GM23248 (cell line): ENCODE data around the gene CAPN11. TPM values are rescaled to one million over a fixed set of nuclear protein-coding genes. Genes with fewer than 3 reads are reported as not detected.

Source experiments
- DNase-seq: peaks from one replicate; pipeline ENCODE4 v3.0.0-alpha.2; 2015
- H2AFZ ChIP-seq: fragments of 200-600 bp; sonication (generic); 2 replicates; pipeline ENCODE4 v1.6.1; 2016; ENCODE audit warnings: antibody characterized with exemption
- H3F3A ChIP-seq: fragments of 200-600 bp; sonication (generic); 2 replicates; pipeline ENCODE4 v1.6.1; 2016; ENCODE audit warnings: mild to moderate bottlenecking, antibody characterized with exemption, mixed run types; ENCODE audit not compliant: insufficient read depth
- H3K27ac ChIP-seq: fragments of 200-600 bp; sonication (generic); 2 replicates; pipeline ENCODE4 v1.5.1; 2016; ENCODE audit warnings: mild to moderate bottlenecking
- H3K27me3 ChIP-seq: fragments of 200-600 bp; sonication (generic); replicated peaks from 2 replicates; pipeline ENCODE4 v1.6.1; 2016; ENCODE audit warnings: mild to moderate bottlenecking; ENCODE audit not compliant: insufficient read depth
- H3K36me3 ChIP-seq: fragments of 200-600 bp; sonication (generic); 2 replicates; pipeline ENCODE4 v1.6.1; 2016; ENCODE audit warnings: low read depth, mild to moderate bottlenecking
- H3K4me1 ChIP-seq: fragments of 200-600 bp; sonication (generic); 2 replicates; pipeline ENCODE4 v1.6.1; 2016; ENCODE audit warnings: mild to moderate bottlenecking; ENCODE audit not compliant: insufficient read depth
- H3K4me2 ChIP-seq: fragments of 200-600 bp; sonication (generic); one replicate; pipeline ENCODE4 v1.6.1; 2016; ENCODE audit warnings: mild to moderate bottlenecking; ENCODE audit not compliant: unreplicated experiment
- H3K4me3 ChIP-seq: fragments of 200-600 bp; sonication (generic); 2 replicates; pipeline ENCODE4 v1.5.1; 2016; ENCODE audit warnings: mild to moderate bottlenecking
- H3K79me2 ChIP-seq: fragments of 200-600 bp; sonication (generic); 2 replicates; pipeline ENCODE4 v1.6.1; 2016; ENCODE audit warnings: mild to moderate bottlenecking; ENCODE audit not compliant: insufficient read depth
- H3K9ac ChIP-seq: fragments of 200-600 bp; sonication (generic); 2 replicates; pipeline ENCODE4 v1.6.1; 2016; ENCODE audit warnings: mild to moderate bottlenecking
- H3K9me2 ChIP-seq: fragments of 200-600 bp; sonication (generic); 2 replicates; pipeline ENCODE4 v1.6.1; 2016; ENCODE audit warnings: mixed run types, mild to moderate bottlenecking, moderate library complexity; ENCODE audit not compliant: insufficient read depth
- H3K9me3 ChIP-seq: fragments of 200-600 bp; sonication (generic); one replicate; pipeline ENCODE4 v1.6.1; 2017; ENCODE audit warnings: low read depth
- H4K20me1 ChIP-seq: fragments of 200-600 bp; sonication (generic); 2 replicates; pipeline ENCODE4 v1.6.0; 2016; ENCODE audit not compliant: insufficient read depth
- EZH2 ChIP-seq: fragments of 200-600 bp; sonication (generic); IDR thresholded peaks from 2 replicates; pipeline ENCODE4 v1.6.1; 2018; ENCODE audit warnings: antibody characterized with exemption, mild to moderate bottlenecking; ENCODE audit not compliant: insufficient read depth, poor library complexity, severe bottlenecking
- EZH2phosphoT487 ChIP-seq: fragments of 200-600 bp; sonication (generic); IDR thresholded peaks from 2 replicates; pipeline ENCODE4 v1.6.1; 2018; ENCODE audit warnings: antibody characterized with exemption, moderate library complexity, mild to moderate bottlenecking, low read depth; ENCODE audit not compliant: insufficient read depth
- WGBS, 2 experiments: methylation state at CpG; one replicate each; pipeline ENCODE4 v1.1.6; 2015 to 2017; ENCODE audit warnings: low lambda C conversion rate in 2 of 2, low coverage in 1 of 2; ENCODE audit errors: missing lambda C conversion rate in 2 of 2; 5-methylcytosine and 5-hydroxymethylcytosine counted together
- in situ Hi-C: fragments of 300-500 bp; cut with MboI; formaldehyde crosslinking; loops from 2 replicates; pipeline ENCODE4 v1.15.0; 2020
- polyA plus RNA-seq: library from polyadenylated mRNA; unstranded; fragments of >200 nt; fragmentation: Nextera tagmentation; extraction: Ambion mirVana; gene quantifications from 2 replicates; pipeline ENCODE4 v1.2.1, GENCODE V29; 2016
- total RNA-seq: library from RNA; depleted of rRNA; stranded (reverse); fragments of >200 nt; shearing (Covaris generic); gene quantifications from 2 replicates; pipeline ENCODE4 v1.2.3, GENCODE V29; 2014

CAPN11 gene
- total and polyA plus RNA-seq, 2 experiments from 2014 or later = not detected

DNA sequence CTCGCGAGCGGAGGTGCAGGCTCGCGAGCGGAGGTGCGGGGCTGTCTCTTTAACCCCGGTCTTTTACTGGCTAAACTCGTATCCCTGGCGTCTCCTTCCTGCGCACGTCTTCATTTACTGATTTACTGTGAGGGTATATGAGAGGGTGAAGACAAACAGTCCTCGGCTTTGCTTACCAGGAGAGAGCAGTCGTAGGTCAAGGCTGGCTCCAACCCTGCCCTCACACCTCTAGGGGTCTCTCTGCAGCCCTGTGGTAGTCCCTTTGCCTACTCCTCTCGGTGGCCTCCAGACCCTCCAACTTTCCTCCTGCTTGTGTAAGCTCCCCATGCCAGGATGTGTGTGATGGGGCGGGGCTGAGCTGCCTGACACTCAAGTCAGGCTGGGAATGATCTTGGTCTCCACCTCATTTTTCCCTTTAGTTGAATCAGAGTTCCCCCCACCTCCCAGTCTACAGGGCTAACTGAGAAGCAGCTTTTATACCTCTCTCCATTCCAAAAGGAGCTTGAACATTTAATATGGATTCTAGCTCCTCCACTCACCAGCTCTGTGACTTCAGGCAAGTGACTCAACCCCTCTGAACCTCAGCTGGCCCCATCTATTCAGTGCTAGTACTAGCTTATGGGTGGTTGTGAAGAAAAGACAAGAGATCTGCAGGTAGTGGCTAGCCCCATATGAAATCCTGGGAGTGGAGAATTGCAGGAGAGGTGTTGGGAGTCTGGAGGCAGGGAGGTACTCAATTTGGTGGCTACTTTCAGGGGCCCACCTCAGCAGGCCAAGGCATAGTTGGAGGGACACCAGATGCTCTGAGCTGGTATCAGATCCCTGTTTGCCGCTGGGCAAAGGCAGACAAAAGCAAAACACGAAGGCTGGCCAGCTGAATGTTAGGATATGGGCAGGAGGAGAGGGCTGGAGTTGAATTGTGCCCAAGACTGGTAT lies 65.7 kb downstream of the CAPN11 start:
- WGBS, 2 experiments = 18 to 23% methylated on average over 8 to 12 of the region's 18 CpGs
- no peaks in the 10 kb centered on the region for H3K27me3 ChIP-seq
- peak overlapping the region; percentile 67 for H3K4me3 ChIP-seq
- H3F3A ChIP-seq = 0 out of 2 replicates have a peak, but pooled peaks cover 13% of the 10 kb centered on the region
- H3K36me3 ChIP-seq = no peaks in the 10 kb centered on the region
- in situ Hi-C loops = no loop called here
- peaks cover 28% of the 10 kb centered on the region for H3K4me1 ChIP-seq
- H3K27ac ChIP-seq = no peak overlapping the region
- peak overlapping the region; percentile 71 for H2AFZ ChIP-seq
- H3K9ac ChIP-seq = peak overlapping the region; percentile 52
- no peaks in the 10 kb centered on the region for H4K20me1 ChIP-seq
- H3K79me2 ChIP-seq = no peaks in the 10 kb centered on the region; the same call in 1 of the 2 replicates
- no peaks in the 10 kb centered on the region for H3K9me2 ChIP-seq
- DNase-seq = peak; percentile 63
- TF ChIP-seq EZH2 (no peak), EZH2phosphoT487 (no peak)
- H3K4me2 ChIP-seq = peak overlapping the region; percentile 60
- H3K9me3 ChIP-seq = no peaks in the 10 kb centered on the region

DNA sequence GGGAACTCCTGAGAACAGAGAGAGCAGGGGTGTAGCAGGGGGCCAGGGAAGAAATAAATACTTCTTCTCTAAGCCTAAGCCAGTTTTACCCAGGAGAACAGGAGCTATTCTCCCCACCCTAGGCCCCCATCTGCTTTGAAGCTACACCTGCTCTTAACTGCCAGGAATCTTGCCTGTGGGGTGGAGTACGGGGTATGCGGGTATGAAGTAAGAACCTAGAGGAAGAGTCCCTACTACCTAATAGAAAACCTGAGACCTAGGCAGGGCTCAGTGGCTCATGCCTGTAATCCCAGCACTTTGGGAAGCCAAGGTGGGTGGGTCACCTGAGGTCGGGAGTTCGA lies 66.3 kb downstream of the CAPN11 start:
- 0 out of 2 replicates have a peak, but pooled peaks cover 13% of the 10 kb centered on the region for H3F3A ChIP-seq
- no peaks in the 10 kb centered on the region for H3K27me3 ChIP-seq
- no peaks in the 10 kb centered on the region; the same call in 1 of the 2 replicates for H3K79me2 ChIP-seq
- no peak overlapping the region for H3K9ac ChIP-seq
- H3K4me2 ChIP-seq = no peak overlapping the region
- no peaks in the 10 kb centered on the region for H3K36me3 ChIP-seq
- no peak for DNase-seq
- H3K9me3 ChIP-seq = no peaks in the 10 kb centered on the region
- no peaks in the 10 kb centered on the region for H3K9me2 ChIP-seq
- H2AFZ ChIP-seq = no peak overlapping the region
- TF ChIP-seq EZH2phosphoT487 = no peak
- TF ChIP-seq EZH2 = no peak
- H3K4me3 ChIP-seq = no peak overlapping the region
- peaks cover 30% of the 10 kb centered on the region for H3K4me1 ChIP-seq
- in situ Hi-C loops = no loop called here
- no peaks in the 10 kb centered on the region for H4K20me1 ChIP-seq
- WGBS, 2 experiments = 79 to 84% methylated on average over 4 of the region's 4 CpGs
- H3K27ac ChIP-seq = no peak overlapping the region

GRCh38 chr6:44225579-44226325 lies 67.1 kb downstream of the CAPN11 start:
- Histone ChIP-seq H3F3A (0 out of 2 replicates have a peak, but pooled peaks cover 12% of the 10 kb centered on the region), H4K20me1 (no peaks in the 10 kb centered on the region), H3K4me3 (no peak overlapping the region), H3K4me1 (peaks cover 30% of the 10 kb centered on the region), H3K4me2 (no peak overlapping the region), H3K9me2 (no peaks in the 10 kb centered on the region), H2AFZ (no peak overlapping the region), H3K9ac (no peak overlapping the region), H3K9me3 (no peaks in the 10 kb centered on the region), H3K79me2 (no peaks in the 10 kb centered on the region; the same call in 1 of the 2 replicates), H3K36me3 (no peaks in the 10 kb centered on the region), H3K27ac (no peak overlapping the region), H3K27me3 (no peaks in the 10 kb centered on the region)
- in situ Hi-C loops = no loop called here
- DNase-seq = no peak
- 82 to 91% methylated on average over 8 of the region's 8 CpGs for WGBS, 2 experiments
- TF ChIP-seq EZH2phosphoT487 = no peak
- no peak for TF ChIP-seq EZH2

- no peak overlapping the region for H3K27ac ChIP-seq
- in situ Hi-C loops = no loop called here
- H3F3A ChIP-seq = 0 out of 2 replicates have a peak, but pooled peaks cover 6% of the 10 kb centered on the region
- H3K4me3 ChIP-seq = no peak overlapping the region
- no peaks in the 10 kb centered on the region for H3K9me2 ChIP-seq
- 0 out of 2 replicates have a peak overlapping the region, but pooled peaks have one; percentile 16 for H2AFZ ChIP-seq
- no peaks in the 10 kb centered on the region for H3K36me3 ChIP-seq
- H3K79me2 ChIP-seq = no peaks in the 10 kb centered on the region; the same call in 1 of the 2 replicates
- H3K9me3 ChIP-seq = no peaks in the 10 kb centered on the region
- no peak overlapping the region for H3K9ac ChIP-seq
- no peak for DNase-seq
- H3K4me2 ChIP-seq = no peak overlapping the region
- H4K20me1 ChIP-seq = no peaks in the 10 kb centered on the region
- H3K27me3 ChIP-seq = no peaks in the 10 kb centered on the region
- no peak for TF ChIP-seq EZH2
- WGBS, 2 experiments = 39 to 40% methylated on average over 13 to 15 of the region's 15 CpGs
- peaks cover 23% of the 10 kb centered on the region for H3K4me1 ChIP-seq
These were observed 67.9 kb downstream of the CAPN11 start for GRCh38 chr6:44226368-44227147.
